K562 (cell line): ENCODE measurements around the gene LONP1. TPM values are rescaled to one million over a fixed set of nuclear protein-coding genes. Genes with fewer than 3 reads are reported as not detected.

Experiments
- CBFA2T3 ChIP-seq: fragments of 450-650 bp; IDR thresholded peaks from 2 replicates; pipeline ENCODE4 v1.6.1; 2017
- DDX20 ChIP-seq: fragments of 450-650 bp; IDR thresholded peaks from 2 replicates; pipeline ENCODE4 v1.6.1; 2016; ENCODE audit warnings: missing genetic modification characterization, low read depth, mild to moderate bottlenecking, missing compliant biosample characterization, moderate library complexity
- EP300 ChIP-seq: IDR thresholded peaks from 2 replicates; pipeline ENCODE4 v1.6.1; 2012; ENCODE audit warnings: low read length, improper control_type of control experiment
- FOXK2 ChIP-seq, 2 experiments: fragments of 450-650 bp; IDR thresholded peaks in 1 of 2; conservative IDR thresholded peaks in 1 of 2; 2 replicates each; pipeline ENCODE4 v1.6.1; 2016; ENCODE audit warnings: low read depth in 2 of 2, mild to moderate bottlenecking in 1 of 2
- GABPB2 ChIP-seq: fragments of 250-450 bp; sonication (Bioruptor Pico); conservative IDR thresholded peaks from 2 replicates; pipeline ENCODE4 v1.5.1; 2021; ENCODE audit warnings: mild to moderate bottlenecking
- HDAC2 ChIP-seq: fragments of 450-650 bp; IDR thresholded peaks from 2 replicates; pipeline ENCODE4 v1.6.1; 2016; ENCODE audit warnings: mild to moderate bottlenecking
- MXI1 ChIP-seq: IDR thresholded peaks from 2 replicates; pipeline ENCODE4 v1.6.1; 2011; ENCODE audit warnings: low read depth, mild to moderate bottlenecking, improper control_type of control experiment, low read length
- RBFOX2 ChIP-seq: fragments of 200-400 bp; formaldehyde crosslinking; IDR thresholded peaks from 2 replicates; pipeline ENCODE4 v1.6.1; 2017; ENCODE audit warnings: low read depth, mild to moderate bottlenecking, low read length, moderate library complexity
- TAF1 ChIP-seq: IDR thresholded peaks from 2 replicates; pipeline ENCODE4 v1.6.1; 2011; ENCODE audit warnings: mild to moderate bottlenecking, low read length, moderate library complexity; ENCODE audit not compliant: insufficient read depth, control insufficient read depth, severe bottlenecking; ENCODE audit errors: extremely low read depth
- ZNF57 ChIP-seq: fragments of 450-650 bp; formaldehyde crosslinking; IDR thresholded peaks from 2 replicates; pipeline ENCODE4 v1.4.0; 2020; ENCODE audit warnings: mild to moderate bottlenecking, moderate library complexity
- ZNF780A ChIP-seq: fragments of 250-450 bp; sonication (Bioruptor Pico); IDR thresholded peaks from 2 replicates; pipeline ENCODE4 v1.5.0; 2021; ENCODE audit warnings: mild to moderate bottlenecking
- polyA plus RNA-seq, 8 experiments: library from polyadenylated mRNA; depleted of rRNA in 4 of 8; stranded (reverse) in 5 of 8; unstranded in 3 of 8; fragments of >200 nt; fragmentation: Nextera tagmentation in 2 of 8; fragmentation: Illumina TruSeq in 1 of 8; extraction: Ambion mirVana in 2 of 8; extraction: Trizol in 1 of 8; gene quantifications; 2 replicates each; pipeline versions ENCODE4 v1.2.1 to v1.2.3, GENCODE V29; 2011 to 2014; ENCODE audit warnings: inconsistent platforms in 1 of 8, missing spikeins in 1 of 8
- total RNA-seq, 7 experiments: library from RNA; depleted of rRNA in 6 of 7; stranded (reverse); fragments of >200 nt in 6 of 7; fragmentation: Illumina TruSeq in 2 of 7; extraction: Trizol in 2 of 7; gene quantifications; 2 replicates each; pipeline versions ENCODE4 v1.2.1 to v1.2.3, GENCODE V29; 2011 to 2021; ENCODE audit warnings: low replicate concordance in 1 of 7
- TF ChIP-seq, protein P1 (sequence below): fragments of 450-650 bp; IDR thresholded peaks from 2 replicates; pipeline ENCODE4 v1.6.1; 2016
- TF ChIP-seq, protein P2 (sequence below), 2 experiments: fragments of 450-650 bp; IDR thresholded peaks; 2 replicates each; pipeline ENCODE4 v1.6.1; 2016
- TF ChIP-seq, protein P3 (sequence below): fragments of 450-650 bp; IDR thresholded peaks from 2 replicates; pipeline ENCODE4 v1.7.1; 2018; ENCODE audit warnings: mild to moderate bottlenecking, low read depth; ENCODE audit not compliant: partially characterized antibody
- TF ChIP-seq, protein P4 (sequence below): sonication (generic); formaldehyde crosslinking; IDR thresholded peaks from 2 replicates; pipeline ENCODE4 v1.8.0; 2023; ENCODE audit warnings: mild to moderate bottlenecking, missing genetic modification reagents

Gene LONP1
- total and polyA plus RNA-seq, 9 of the 15 experiments (the other 6 are each of a cell fraction or from before 2014, with no cell fraction given): 1.1 to 238 (median 84.5) TPM

DNA sequence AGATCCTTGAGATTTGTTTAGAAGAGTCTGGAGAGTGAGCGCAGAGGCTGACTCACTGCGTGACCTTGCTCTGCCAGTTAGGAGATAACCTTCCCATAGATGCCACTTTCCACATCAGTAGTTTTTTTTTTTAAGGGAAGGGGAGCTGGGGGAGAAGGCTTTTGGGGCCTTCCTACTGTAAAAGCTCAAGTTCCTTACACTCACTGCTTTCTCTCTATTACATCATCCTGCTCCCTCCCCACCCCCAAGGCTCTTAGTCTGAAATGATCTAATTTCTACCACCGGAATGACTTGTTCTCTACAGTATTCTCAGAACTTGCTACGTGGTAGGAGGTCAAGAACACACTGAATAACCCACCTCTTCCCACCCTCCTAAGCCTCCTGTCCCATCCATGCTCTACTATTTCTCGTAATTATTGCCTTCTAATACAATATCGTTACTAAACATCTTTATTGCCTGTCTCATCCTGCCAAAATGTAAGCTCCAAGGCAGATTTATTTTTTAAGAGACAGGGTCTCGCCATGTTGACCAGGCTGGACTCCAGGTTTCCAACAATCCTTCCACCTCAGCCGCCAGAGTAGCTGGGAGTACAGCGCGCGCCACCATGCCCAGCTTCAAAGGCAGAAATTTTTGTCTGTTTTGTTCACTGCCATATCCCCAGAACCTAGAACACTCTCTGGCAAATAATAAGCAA lies 1.2 kb downstream of the LONP1 start (continued):
- peak; percentile 43; the same call in 1 of the 2 replicates for TF ChIP-seq MXI1
- TF ChIP-seq ZNF780A (CRISPR knock-in tag): peak; percentile 55; the same call in 1 of the 2 replicates
- TF ChIP-seq, protein P1, sequence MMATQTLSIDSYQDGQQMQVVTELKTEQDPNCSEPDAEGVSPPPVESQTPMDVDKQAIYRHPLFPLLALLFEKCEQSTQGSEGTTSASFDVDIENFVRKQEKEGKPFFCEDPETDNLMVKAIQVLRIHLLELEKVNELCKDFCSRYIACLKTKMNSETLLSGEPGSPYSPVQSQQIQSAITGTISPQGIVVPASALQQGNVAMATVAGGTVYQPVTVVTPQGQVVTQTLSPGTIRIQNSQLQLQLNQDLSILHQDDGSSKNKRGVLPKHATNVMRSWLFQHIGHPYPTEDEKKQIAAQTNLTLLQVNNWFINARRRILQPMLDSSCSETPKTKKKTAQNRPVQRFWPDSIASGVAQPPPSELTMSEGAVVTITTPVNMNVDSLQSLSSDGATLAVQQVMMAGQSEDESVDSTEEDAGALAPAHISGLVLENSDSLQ: peak; percentile 43
- TF ChIP-seq, protein P2, sequence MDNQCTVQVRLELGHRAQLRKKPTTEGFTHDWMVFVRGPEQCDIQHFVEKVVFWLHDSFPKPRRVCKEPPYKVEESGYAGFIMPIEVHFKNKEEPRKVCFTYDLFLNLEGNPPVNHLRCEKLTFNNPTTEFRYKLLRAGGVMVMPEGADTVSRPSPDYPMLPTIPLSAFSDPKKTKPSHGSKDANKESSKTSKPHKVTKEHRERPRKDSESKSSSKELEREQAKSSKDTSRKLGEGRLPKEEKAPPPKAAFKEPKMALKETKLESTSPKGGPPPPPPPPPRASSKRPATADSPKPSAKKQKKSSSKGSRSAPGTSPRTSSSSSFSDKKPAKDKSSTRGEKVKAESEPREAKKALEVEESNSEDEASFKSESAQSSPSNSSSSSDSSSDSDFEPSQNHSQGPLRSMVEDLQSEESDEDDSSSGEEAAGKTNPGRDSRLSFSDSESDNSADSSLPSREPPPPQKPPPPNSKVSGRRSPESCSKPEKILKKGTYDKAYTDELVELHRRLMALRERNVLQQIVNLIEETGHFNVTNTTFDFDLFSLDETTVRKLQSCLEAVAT (IDR thresholded peaks at IDR 0.05): peak; percentile 89 to 92
- TF ChIP-seq ZNF57 (CRISPR knock-in tag): no peak
- TF ChIP-seq DDX20 (tag): no peak
- TF ChIP-seq GABPB2: 0 out of 2 replicates have a peak, but pooled peaks have one; percentile 49
- no peak for TF ChIP-seq HDAC2
- TF ChIP-seq TAF1: peak; percentile 66
- peak; percentile 8 to 39; a peak in 1 of 4 replicates for TF ChIP-seq FOXK2 (conservative IDR thresholded peaks at IDR 0.05 in 1 of 2, IDR thresholded peaks at IDR 0.05 in 1 of 2; ENCODE audit: low read depth in 2 of 2)
- peak; percentile 91 for TF ChIP-seq EP300
- TF ChIP-seq, protein P3, sequence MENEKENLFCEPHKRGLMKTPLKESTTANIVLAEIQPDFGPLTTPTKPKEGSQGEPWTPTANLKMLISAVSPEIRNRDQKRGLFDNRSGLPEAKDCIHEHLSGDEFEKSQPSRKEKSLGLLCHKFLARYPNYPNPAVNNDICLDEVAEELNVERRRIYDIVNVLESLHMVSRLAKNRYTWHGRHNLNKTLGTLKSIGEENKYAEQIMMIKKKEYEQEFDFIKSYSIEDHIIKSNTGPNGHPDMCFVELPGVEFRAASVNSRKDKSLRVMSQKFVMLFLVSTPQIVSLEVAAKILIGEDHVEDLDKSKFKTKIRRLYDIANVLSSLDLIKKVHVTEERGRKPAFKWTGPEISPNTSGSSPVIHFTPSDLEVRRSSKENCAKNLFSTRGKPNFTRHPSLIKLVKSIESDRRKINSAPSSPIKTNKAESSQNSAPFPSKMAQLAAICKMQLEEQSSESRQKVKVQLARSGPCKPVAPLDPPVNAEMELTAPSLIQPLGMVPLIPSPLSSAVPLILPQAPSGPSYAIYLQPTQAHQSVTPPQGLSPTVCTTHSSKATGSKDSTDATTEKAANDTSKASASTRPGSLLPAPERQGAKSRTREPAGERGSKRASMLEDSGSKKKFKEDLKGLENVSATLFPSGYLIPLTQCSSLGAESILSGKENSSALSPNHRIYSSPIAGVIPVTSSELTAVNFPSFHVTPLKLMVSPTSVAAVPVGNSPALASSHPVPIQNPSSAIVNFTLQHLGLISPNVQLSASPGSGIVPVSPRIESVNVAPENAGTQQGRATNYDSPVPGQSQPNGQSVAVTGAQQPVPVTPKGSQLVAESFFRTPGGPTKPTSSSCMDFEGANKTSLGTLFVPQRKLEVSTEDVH: peak; percentile 67
- TF ChIP-seq CBFA2T3: no peak
- TF ChIP-seq, protein P4, sequence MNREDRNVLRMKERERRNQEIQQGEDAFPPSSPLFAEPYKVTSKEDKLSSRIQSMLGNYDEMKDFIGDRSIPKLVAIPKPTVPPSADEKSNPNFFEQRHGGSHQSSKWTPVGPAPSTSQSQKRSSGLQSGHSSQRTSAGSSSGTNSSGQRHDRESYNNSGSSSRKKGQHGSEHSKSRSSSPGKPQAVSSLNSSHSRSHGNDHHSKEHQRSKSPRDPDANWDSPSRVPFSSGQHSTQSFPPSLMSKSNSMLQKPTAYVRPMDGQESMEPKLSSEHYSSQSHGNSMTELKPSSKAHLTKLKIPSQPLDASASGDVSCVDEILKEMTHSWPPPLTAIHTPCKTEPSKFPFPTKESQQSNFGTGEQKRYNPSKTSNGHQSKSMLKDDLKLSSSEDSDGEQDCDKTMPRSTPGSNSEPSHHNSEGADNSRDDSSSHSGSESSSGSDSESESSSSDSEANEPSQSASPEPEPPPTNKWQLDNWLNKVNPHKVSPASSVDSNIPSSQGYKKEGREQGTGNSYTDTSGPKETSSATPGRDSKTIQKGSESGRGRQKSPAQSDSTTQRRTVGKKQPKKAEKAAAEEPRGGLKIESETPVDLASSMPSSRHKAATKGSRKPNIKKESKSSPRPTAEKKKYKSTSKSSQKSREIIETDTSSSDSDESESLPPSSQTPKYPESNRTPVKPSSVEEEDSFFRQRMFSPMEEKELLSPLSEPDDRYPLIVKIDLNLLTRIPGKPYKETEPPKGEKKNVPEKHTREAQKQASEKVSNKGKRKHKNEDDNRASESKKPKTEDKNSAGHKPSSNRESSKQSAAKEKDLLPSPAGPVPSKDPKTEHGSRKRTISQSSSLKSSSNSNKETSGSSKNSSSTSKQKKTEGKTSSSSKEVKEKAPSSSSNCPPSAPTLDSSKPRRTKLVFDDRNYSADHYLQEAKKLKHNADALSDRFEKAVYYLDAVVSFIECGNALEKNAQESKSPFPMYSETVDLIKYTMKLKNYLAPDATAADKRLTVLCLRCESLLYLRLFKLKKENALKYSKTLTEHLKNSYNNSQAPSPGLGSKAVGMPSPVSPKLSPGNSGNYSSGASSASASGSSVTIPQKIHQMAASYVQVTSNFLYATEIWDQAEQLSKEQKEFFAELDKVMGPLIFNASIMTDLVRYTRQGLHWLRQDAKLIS (CRISPR knock-in tag): peak; percentile 79; the same call in 1 of the 2 replicates
- TF ChIP-seq RBFOX2: peak; percentile 47; the same call in 1 of the 2 replicates
